ENCODE data around the gene UXS1.
"Not testable (repeated sequence)": the region's sequence is repeated elsewhere in the genome, so short reads cannot be mapped to it uniquely, and the experiment has no call there.

- TF ChIP-seq CTCF, POLR2A (IDR thresholded peaks at IDR 0.05): not testable (repeated sequence)
Observed at GRCh38 chr2:106219157-106219556, 25.1 kb upstream of the UXS1 start.
